HG03520 (cell line): ENCODE results near the gene ATF7IP.
"Not testable (repeated sequence)": the region's sequence is repeated elsewhere in the genome, so short reads cannot be mapped to it uniquely, and the experiment has no call there.

Source experiments
- ATAC-seq: cut with Tn5 transposase; IDR thresholded peaks from one replicate; pipeline ENCODE4 v1.9.1; 2021; ENCODE audit warnings: mild to moderate bottlenecking, moderate library complexity; ENCODE audit not compliant: unreplicated experiment

The ATF7IP gene, protein sequence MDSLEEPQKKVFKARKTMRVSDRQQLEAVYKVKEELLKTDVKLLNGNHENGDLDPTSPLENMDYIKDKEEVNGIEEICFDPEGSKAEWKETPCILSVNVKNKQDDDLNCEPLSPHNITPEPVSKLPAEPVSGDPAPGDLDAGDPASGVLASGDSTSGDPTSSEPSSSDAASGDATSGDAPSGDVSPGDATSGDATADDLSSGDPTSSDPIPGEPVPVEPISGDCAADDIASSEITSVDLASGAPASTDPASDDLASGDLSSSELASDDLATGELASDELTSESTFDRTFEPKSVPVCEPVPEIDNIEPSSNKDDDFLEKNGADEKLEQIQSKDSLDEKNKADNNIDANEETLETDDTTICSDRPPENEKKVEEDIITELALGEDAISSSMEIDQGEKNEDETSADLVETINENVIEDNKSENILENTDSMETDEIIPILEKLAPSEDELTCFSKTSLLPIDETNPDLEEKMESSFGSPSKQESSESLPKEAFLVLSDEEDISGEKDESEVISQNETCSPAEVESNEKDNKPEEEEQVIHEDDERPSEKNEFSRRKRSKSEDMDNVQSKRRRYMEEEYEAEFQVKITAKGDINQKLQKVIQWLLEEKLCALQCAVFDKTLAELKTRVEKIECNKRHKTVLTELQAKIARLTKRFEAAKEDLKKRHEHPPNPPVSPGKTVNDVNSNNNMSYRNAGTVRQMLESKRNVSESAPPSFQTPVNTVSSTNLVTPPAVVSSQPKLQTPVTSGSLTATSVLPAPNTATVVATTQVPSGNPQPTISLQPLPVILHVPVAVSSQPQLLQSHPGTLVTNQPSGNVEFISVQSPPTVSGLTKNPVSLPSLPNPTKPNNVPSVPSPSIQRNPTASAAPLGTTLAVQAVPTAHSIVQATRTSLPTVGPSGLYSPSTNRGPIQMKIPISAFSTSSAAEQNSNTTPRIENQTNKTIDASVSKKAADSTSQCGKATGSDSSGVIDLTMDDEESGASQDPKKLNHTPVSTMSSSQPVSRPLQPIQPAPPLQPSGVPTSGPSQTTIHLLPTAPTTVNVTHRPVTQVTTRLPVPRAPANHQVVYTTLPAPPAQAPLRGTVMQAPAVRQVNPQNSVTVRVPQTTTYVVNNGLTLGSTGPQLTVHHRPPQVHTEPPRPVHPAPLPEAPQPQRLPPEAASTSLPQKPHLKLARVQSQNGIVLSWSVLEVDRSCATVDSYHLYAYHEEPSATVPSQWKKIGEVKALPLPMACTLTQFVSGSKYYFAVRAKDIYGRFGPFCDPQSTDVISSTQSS

DNA sequence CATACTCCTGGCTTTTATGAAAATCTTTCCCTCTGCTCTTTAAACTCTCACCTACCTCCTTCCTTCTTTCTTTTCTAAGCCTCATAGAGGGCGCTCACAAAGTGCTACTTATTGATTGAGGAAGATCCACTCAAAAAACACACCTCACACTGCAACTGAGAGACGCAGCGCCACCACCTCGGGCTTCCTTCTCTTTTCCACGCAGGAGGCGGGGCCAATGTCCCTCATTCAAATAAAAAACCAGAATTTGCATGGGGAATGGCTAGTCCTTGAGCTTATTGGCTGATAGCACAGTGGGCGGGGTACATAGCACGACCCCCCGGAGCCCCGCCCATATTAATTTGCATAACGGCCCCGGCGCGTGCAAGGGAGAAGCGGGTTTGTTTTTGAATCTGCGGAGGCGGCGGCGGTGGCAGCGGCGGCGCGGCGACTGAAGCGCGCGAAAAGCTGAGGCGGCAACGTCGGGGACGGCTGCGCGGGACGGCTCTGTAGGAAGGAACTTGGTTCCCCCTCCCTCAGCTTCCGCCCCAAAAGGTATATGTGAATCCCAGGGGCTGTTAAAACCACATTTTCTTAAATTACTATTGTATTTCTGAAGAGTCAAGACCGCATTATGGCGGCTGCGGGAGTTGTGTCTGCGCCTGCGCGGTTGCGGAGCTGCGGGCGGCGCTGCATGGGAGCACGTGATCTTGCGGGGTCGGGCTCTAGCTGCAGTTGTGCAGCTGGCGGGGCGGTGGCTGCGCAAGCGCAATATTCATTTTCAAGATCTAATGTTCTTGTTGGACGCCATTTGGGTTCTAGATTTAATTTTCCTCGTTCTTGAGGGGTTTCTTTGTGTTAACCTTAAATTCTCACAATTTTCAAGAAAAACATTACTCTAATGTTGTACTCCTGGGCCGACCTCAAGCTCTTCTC is at the start of gene ATF7IP:
TSS of gene ATF7IP (plus strand) at position 389 of the 915 bp plus-strand sequence. CDS start 58,234 bp downstream, outside the sequence.
- ATAC-seq, result peak; percentile 74

DNA sequence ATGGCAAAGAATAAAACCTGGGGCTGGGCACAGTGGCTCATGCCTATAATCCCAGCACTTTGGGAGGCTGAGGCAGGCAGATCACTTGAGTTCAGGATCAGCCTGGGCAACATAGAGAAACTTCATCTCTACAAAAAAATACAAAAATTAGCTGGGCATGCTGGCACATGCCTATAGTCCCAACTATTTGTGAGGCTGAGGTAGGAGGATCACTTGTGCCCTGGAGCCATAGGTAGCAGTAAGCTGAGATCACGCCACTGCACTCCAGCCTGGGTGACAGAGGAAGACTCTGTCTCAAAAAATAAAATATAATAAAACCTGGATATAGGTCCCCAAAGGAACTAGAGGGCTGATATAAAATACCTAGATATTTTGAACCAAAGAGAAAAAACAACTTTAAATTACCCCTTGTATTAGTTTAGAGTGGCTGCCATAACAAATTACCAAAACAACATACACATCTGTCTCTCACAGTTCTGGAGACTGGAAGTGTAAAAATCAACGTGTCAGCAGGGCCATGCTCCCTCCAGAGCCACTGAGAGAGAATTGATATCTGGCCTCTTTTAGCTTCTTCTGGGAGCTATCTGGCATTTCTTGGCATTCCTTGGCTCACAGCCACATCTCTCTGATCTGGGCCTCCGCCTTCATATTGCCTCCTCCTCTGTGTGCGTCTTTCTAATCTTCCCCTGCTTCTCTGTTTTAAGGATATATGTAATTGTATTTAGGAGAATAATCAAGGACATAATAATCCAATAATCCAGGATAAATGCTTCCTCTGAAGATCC is 47.9 kb upstream of the ATF7IP start:
- no peak for ATAC-seq

DNA sequence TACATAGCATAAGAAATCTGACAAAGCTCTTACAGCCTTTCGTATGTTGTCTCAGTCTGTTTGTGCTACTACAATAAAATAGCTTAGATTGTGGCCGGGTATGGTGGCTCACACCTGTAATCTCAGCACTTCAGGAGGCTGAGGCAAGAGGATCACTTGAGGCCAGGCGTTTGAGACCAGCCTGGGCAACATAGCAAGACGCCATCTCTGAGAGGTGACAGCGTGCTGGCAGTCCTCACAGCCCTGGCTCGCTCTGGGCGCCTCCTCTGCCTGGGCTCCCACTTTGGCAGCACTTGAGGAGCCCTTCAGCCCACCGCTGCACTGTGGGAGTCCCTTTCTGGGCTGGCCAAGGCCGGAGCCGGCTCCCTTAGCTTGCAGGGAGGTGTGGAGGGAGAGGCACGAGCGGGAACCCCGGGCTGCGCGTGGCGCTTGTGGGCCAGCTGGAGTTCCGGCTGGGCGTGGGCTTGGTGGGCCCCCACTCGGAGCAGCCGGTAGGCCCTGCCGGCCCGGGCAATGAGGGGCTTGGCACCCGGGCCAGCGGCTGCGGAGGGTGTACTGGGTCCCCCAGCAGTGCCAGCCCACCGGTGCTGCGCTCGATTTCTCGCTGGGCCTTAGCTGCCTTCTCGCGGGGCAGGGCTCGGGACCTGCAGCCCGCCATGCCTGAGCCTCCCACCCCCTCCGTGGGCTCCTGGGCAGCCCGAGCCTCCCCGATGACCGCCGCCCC is 45.6 kb upstream of the ATF7IP start:
- not testable (repeated sequence) for ATAC-seq

DNA sequence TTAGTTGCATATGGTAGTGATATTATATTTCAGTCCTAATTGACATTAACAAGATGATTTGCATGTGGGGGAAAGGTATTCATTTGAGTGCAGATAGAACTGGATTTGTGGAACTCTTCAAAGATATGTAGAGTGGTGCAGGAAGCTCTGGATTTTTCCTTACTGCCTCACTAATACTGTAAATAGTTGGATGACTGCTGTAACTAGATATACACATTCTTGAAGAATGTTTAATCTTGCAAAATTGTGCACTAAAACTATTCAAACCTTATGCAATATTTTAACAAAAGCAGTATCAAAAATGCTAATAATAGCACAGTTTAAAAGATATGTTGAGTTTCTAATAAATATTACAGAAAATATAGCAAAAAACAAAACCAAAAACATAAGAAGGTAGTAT is 43.1 kb upstream of the ATF7IP start:
- no peak for ATAC-seq

DNA sequence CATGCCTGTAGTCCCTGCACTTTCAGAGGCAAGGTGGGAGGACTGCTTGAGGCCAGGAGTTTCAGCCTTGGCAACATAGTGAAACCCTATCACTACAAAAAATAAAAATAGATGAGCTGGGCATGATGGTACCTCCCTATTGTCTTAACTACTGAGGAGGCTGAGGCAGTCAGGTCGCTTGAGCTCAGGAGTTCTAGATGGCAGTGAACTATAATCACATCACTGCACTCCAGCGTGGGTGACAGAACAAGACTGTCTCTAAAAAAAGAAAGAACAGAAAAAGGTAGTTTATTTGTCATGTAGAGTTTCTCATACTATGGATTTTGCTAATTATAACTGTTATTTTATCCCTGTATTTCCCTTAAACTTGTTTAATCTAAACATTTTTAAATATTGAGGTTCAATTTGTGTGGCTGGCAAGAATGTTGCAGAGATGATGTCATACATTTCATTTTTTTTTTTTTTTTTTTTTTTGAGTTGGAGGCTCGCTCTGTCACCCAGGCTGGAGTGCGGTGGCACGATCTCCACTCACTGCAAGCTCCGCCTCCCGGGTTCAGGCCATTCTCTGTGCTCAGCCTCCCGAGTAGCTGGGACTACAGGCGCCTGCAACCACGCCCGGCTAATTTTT is 39.7 kb upstream of the ATF7IP start:
- ATAC-seq, result no peak

DNA sequence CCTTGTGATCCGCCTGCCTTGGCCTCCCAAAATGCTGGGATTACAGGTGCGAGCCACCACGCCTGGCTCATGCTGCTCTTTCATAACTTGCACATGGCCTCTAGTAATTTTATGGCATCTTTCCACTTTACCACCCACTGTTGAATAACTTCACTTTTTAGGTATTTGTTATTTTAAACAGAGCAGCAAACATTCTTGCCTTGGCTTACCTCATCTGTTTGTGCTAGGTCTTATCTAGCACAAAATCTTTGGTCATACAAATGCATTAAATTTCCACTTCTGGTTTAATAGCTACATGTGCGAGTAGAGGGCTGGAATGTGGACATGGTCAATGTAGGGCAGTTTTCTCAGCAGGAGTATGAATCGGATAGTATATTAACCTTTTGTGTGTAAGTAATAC is 38.8 kb upstream of the ATF7IP start:
- ATAC-seq, result no peak

DNA sequence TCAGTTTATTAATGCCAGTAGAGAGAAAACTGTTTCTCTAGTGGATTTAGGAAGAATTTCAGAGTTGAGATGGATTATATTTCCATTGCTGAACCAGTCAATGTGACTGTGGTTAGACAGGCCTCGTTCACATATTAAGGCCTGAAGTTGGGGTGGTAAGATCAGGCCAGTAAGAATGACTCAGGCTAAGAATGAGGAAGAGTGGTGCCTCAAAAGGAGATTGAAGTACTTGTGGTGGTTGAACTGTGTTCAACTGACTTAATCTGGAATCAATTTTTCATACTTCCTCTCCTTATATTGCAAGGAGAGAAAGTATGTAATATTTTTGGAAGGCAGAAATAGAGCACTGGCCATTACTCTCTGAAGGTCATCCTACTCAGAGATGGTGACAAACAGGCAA is 37.8 kb upstream of the ATF7IP start:
- ATAC-seq, result no peak

DNA sequence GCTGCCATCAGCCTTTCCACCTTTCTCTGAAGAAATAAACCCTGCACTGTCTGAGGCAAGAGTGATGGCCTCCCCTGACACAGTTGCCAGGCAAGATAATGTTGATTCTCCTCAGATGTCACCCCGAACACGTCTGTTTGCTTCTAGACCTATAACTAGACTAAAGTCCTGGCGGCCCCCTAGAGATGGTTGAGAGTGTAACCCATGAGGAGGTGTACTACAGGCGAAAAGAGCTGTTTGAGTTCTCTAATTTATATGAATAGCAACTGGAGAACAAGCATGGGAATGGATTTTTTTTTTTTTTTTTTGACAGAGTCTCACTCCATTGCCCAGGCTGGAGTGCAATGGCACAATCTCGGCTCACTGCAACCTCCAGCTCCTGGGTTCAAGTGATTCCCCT is 33.0 kb upstream of the ATF7IP start:
- ATAC-seq, result no peak

DNA sequence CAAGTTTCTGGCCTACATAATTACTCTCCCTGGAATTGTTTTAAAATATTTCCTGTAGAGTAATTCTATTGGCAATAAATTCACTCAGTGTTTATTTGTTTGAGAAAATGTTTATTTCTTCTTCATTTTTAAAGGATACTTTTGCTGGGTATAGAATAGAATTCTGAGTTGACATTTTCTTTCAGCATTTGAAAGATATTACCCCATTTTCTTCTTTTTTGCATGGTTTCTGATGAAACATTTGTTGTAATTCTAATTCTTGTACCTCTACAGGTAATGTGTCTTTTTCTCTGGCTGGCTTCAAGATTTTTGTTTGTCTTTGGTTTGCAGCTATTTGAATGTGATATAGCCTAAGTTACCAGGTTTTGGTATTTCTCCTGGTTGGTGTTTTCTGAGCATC is 25.1 kb upstream of the ATF7IP start:
- no peak for ATAC-seq

DNA sequence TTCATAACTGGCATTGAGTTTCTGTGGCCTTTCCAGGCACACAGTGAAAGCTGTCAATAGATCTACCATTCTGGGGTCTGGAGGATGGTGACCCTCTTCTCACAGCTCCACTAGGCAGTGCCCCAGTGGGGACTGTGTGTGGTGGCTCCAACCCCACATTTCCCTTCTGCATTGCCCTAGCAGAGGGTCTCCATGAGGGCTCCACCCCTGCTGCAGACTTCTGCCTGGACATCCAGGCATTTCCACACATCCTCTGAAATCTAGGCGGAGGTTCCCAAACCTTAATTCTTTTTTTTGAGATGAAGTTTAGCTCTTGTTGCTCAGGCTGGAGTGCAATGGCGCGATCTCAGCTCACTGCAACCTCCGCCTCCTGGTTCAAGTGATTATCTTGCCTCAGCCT is 14.0 kb upstream of the ATF7IP start:
- ATAC-seq, result not testable (repeated sequence)

DNA sequence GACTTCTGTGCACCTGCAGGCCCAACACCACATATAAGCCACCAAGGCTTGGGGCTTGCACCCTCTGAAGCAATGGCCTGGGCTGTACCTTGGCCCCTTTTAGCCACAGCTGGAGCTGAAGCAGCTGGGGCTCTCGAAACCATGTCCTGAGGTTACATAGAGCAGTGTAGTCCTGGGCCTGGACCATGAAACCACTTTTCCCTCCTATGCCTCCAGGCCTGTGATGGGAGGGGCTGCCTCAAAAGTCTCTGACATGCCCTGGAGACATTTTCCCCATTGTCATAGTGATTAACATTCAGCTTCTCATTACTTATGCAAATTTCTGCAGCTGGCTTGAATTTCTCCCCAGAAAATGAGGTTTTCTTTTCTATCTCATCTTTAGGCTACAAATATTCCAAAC is 13.4 kb upstream of the ATF7IP start:
- not testable (repeated sequence) for ATAC-seq

DNA sequence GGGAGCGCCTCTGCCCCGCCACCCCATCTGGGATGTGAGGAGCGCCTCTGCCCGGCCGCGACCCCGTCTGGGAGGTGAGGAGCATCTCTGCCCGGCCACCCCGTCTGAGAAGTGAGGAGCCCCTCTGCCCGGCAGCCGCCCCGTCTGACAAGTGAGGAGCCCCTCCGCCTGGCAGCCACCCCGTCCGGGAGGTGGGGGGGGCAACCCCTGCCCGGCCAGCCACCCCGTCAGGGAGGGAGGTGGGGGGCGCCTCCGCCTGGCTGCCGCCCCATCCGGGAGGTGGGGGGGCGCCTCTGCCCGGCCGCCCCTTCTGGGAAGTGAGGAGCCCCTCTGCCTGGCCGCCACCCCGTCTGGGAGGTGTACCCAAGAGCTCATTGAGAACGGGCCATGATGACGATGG is 10.8 kb upstream of the ATF7IP start:
- not testable (repeated sequence) for ATAC-seq

DNA sequence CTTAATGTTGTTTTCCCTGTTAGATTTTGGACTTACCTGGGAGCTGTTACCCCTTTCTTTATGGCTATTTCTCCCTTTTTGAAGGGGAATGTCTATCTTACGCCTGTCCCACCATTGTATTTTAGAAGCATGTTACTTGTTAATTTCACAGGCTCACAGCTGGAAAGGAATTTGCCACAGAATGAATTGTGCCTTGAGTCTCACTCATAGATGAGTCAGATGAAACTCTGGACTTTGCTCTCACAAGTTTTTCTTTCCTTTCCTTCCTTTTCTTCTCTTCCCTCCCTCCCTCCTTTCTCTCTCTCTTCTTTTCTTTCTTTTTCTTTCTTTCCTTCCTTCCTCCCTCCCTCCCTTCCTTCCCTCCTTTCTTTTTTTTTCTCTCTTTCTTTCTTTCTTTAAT is 9.3 kb upstream of the ATF7IP start:
- no peak for ATAC-seq

DNA sequence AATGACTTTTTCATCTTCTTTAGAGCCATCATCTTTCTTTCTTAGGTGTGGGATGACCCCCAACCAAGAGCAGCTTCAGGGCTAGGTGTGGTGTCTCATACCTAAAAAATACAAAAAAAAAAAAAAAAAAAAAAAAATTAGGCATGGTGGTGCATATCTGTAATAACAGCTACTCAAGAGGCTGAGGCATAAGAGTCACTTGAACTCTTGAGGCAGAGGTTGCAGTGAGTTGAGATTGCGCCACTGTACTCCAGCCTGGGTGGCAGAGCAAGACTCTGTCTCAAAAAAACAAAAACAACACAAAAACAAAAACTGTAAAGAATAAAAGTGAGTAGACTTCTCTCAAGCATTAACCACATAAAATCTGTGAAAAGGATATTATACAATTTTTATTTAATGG is 8.0 kb upstream of the ATF7IP start:
- no peak for ATAC-seq

DNA sequence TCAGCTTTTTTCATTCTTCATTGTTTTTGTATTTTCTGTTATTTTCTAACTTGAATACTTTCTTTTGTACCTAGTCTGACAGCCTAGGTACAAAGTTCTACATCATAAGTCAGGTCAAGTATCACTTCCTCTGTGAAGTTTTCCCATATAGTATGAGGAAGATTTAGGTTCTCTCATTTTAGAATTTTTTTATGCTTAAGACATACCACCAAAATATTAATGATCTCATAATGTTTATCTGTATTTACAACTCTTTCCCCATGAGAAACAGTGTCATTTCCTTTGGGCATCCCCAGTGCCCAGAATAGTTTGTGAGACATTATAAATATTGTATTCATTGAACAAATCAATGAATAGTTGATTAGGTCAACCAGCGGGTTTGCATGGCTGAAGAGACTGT is 3.1 kb upstream of the ATF7IP start:
- no peak for ATAC-seq

DNA sequence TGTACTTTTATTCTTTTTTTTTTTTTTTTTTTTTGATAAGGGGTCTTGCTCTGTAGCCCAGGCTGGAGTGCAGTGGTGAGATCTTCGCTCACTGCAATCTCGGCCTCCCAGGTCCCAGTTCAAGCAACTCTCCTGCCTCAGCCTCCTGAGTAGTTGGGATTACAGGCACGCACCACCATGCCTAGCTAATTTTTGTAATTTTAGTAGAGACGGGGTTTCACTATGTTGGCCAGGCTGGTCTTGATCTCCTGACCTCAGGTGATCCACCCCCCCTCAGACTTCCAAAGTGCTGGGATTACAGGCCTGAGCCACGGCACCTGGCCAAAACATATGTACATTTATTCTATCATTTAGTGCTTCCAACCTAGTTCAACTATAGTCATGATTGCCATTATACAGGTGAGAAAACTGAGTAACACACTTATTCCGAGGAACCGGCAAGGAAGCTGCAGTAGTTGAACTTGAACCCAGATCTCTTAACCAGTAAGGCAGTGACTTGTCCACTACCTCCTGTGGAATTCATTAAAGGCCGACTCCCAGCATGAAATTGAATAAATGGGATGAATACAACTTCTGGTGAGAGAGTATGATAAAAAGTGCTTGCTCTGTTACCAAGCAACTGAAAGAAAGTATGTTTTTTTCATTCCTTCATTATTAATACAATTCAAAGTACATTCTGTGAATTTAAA is 755 bp upstream of the ATF7IP start:
- ATAC-seq, result no peak

DNA sequence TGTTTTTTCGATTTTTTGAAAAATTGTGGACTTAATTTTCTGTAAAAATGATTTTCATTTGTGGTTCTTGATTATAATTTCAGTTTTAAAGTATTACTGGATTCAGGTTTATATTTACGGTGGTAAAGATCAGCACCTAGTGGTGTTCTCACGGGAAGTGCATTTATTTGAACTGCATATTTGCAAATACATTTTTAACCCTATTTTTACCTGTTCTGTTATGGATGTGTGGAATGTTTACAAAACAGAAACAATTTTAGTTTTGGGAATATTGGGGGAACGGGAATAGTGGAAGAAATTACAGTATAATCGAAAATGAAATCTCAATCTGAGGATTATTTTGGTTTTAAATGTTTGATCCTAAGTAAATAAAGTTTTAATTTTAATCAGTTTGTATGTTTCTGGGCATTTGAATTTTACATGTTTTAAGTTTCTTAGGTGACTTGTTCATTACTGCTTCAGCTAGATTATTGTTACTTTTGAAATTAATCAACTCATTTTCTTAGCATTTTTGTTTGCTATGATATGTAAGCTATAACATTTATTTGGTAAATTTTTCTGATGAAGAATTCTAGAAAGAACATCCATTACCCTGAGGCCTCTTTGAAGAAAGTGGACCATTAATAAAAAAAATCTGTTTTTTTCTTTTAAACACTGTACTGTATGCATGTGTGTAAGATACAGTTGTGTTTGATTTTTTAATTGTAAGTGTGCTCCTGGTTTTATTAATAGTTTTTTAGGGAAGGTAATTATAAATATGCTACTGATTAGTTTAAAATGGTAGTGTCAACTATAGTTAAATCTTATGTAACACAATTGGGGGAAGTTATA is 942 bp downstream of the ATF7IP start:
- no peak for ATAC-seq
